ENCODE results near the gene SLIT2.

SLIT2 gene

DNA sequence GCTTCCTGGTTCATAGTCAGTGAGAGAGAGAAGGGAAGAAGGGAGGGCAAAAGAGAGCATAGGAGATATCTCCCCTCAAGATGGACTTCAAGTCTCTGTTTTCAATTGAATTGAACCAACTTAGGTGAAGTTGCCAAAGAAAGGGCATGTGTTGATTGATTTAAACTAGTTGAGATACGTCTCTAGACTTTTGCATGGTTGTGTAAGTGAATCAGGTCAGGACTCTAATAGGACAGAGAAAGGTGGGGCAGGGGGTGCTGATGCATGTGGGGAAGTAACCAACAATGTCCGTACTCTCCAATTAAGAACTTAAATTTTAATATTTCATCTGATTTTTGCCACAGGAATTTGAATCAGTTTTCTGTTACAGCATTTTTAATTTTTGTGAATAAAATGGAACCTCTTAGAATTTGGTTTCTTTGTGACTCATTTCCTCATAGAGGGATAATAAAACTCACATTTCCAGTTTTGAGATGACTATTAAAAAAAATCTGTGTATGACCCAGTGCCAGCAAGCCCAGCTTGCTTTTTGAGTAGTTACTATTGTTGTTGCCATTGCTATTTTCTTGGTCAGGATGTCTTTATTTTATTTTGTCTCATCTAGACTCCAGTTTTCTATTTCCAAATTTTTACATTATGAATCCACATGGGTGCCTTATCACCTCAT lies 37.3 kb downstream of the SLIT2 start:
- H3K4me2 ChIP-seq (ENCODE audit: low read length), result no peak overlapping the region
- H3K9ac ChIP-seq (ENCODE audit: low read length), result no peak overlapping the region
- no peaks in the 10 kb centered on the region for H3K79me2 ChIP-seq (ENCODE audit: low read length)
- no peaks in the 10 kb centered on the region for H4K20me1 ChIP-seq (ENCODE audit: insufficient read depth, low read length)
- H3K4me3 ChIP-seq (ENCODE audit: low read length), result no peak overlapping the region
- H3K4me1 ChIP-seq (ENCODE audit: low read length), result peaks cover 11% of the 10 kb centered on the region; the same call in 1 of the 2 replicates
- H2AFZ ChIP-seq (ENCODE audit: low read depth, low read length), result no peak overlapping the region
- no peaks in the 10 kb centered on the region for H3K9me3 ChIP-seq (ENCODE audit: insufficient read depth, low read length)
- no peaks in the 10 kb centered on the region for H3K27me3 ChIP-seq (ENCODE audit: low read depth, low read length)
- H3K36me3 ChIP-seq (replicated peaks; ENCODE audit: low read depth, low read length), result no peaks in the 10 kb centered on the region
- TF ChIP-seq EZH2phosphoT487 (IDR thresholded peaks at IDR 0.05; ENCODE audit: low read depth), result no peak
- TF ChIP-seq, protein P1, sequence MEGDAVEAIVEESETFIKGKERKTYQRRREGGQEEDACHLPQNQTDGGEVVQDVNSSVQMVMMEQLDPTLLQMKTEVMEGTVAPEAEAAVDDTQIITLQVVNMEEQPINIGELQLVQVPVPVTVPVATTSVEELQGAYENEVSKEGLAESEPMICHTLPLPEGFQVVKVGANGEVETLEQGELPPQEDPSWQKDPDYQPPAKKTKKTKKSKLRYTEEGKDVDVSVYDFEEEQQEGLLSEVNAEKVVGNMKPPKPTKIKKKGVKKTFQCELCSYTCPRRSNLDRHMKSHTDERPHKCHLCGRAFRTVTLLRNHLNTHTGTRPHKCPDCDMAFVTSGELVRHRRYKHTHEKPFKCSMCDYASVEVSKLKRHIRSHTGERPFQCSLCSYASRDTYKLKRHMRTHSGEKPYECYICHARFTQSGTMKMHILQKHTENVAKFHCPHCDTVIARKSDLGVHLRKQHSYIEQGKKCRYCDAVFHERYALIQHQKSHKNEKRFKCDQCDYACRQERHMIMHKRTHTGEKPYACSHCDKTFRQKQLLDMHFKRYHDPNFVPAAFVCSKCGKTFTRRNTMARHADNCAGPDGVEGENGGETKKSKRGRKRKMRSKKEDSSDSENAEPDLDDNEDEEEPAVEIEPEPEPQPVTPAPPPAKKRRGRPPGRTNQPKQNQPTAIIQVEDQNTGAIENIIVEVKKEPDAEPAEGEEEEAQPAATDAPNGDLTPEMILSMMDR (IDR thresholded peaks at IDR 0.05; ENCODE audit: low read depth, low read length), result no peak
- H3K27ac ChIP-seq (ENCODE audit: low read length), result no peak overlapping the region

DNA sequence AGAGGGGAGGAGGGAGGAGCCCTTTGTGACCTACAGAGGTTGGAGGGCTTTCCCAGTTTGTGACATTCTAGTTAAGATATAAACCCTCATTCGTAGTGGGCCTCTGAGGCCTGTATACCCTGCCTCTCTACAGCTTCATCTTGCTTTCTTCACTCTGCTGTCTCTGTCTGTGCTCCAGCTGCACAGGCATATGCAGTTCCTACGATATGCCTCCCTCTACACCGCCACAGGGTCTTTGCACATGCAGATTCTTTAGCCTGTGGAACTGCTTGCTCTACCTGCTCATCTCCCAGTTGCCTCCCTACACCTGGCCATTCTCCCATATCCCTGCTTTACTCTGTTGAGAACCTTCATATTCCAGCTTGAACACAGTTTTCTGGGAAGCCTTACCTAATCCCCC lies 38.1 kb downstream of the SLIT2 start:
- no peak overlapping the region for H3K4me3 ChIP-seq (ENCODE audit: low read length)

DNA sequence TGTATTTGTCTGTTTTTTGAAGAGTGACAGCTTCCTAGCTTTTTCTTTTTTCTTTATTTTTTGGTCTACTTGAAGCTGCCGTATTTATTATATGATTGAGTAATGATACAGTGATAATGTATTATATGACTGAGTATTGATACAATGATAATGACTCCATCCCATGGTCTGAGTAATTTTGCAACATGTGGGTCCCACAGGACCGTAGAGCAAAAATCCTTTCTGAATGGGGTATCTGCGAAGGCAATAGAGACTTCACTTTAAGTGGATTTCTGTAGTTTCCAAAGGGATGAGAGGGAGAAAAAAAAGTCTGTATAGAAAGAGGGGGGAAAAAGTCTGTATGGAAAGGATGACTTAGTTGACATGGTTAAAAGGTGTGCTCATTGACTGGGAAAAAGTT lies 41.0 kb downstream of the SLIT2 start:
- Histone ChIP-seq H2AFZ (ENCODE audit: low read depth, low read length) (no peak overlapping the region), H3K4me1 (ENCODE audit: low read length) (peaks cover 11% of the 10 kb centered on the region; the same call in 1 of the 2 replicates), H3K79me2 (ENCODE audit: low read length) (no peaks in the 10 kb centered on the region), H3K27ac (ENCODE audit: low read length) (no peak overlapping the region), H3K9ac (ENCODE audit: low read length) (no peak overlapping the region), H3K27me3 (ENCODE audit: low read depth, low read length) (no peaks in the 10 kb centered on the region), H3K36me3 (replicated peaks; ENCODE audit: low read depth, low read length) (no peaks in the 10 kb centered on the region), H3K4me2 (ENCODE audit: low read length) (no peak overlapping the region), H3K9me3 (ENCODE audit: insufficient read depth, low read length) (no peaks in the 10 kb centered on the region), H3K4me3 (ENCODE audit: low read length) (no peak overlapping the region), H4K20me1 (ENCODE audit: insufficient read depth, low read length) (no peaks in the 10 kb centered on the region)
- TF ChIP-seq, protein P1 (IDR thresholded peaks at IDR 0.05; ENCODE audit: low read depth, low read length), result no peak
- no peak for TF ChIP-seq EZH2phosphoT487 (IDR thresholded peaks at IDR 0.05; ENCODE audit: low read depth)

More for the DNA sequence above, 38.1 kb downstream of the SLIT2 start:
- no peak overlapping the region for H2AFZ ChIP-seq (ENCODE audit: low read depth, low read length)
- no peak overlapping the region for H3K27ac ChIP-seq (ENCODE audit: low read length)
- no peak overlapping the region for H3K4me2 ChIP-seq (ENCODE audit: low read length)
- H3K36me3 ChIP-seq (replicated peaks; ENCODE audit: low read depth, low read length), result no peaks in the 10 kb centered on the region
- H3K9me3 ChIP-seq (ENCODE audit: insufficient read depth, low read length), result no peaks in the 10 kb centered on the region
- H3K79me2 ChIP-seq (ENCODE audit: low read length), result no peaks in the 10 kb centered on the region
- H3K9ac ChIP-seq (ENCODE audit: low read length), result no peak overlapping the region
- TF ChIP-seq EZH2phosphoT487 (IDR thresholded peaks at IDR 0.05; ENCODE audit: low read depth), result no peak
- TF ChIP-seq, protein P1 (IDR thresholded peaks at IDR 0.05; ENCODE audit: low read depth, low read length), result no peak
- peaks cover 11% of the 10 kb centered on the region; the same call in 1 of the 2 replicates for H3K4me1 ChIP-seq (ENCODE audit: low read length)
- no peaks in the 10 kb centered on the region for H3K27me3 ChIP-seq (ENCODE audit: low read depth, low read length)
- no peaks in the 10 kb centered on the region for H4K20me1 ChIP-seq (ENCODE audit: insufficient read depth, low read length)

DNA sequence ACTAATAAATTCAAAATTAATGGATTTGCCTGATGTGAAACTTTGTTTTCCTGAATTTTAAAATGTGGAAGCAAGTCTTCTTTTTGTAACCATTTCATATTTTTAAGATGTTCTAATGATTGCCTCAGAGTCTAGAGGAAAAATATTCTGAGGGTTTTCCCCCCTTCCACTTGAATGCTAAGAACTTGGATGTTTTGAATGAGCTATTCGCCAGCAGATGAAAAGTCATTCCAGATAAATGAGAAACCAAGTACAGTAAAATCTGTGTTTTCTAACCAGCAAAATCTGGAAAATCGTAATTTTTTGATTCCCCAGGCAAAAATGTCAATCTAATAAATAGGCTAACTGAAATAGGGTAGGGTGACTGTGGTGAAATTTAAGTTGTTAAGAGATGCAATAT lies 45.6 kb downstream of the SLIT2 start:
- Histone ChIP-seq H2AFZ (ENCODE audit: low read depth, low read length) (no peak overlapping the region), H3K4me2 (ENCODE audit: low read length) (no peak overlapping the region), H3K4me1 (ENCODE audit: low read length) (no peaks in the 10 kb centered on the region), H3K4me3 (ENCODE audit: low read length) (no peak overlapping the region), H4K20me1 (ENCODE audit: insufficient read depth, low read length) (no peaks in the 10 kb centered on the region), H3K27me3 (ENCODE audit: low read depth, low read length) (no peaks in the 10 kb centered on the region), H3K79me2 (ENCODE audit: low read length) (no peaks in the 10 kb centered on the region), H3K9ac (ENCODE audit: low read length) (no peak overlapping the region), H3K36me3 (replicated peaks; ENCODE audit: low read depth, low read length) (no peaks in the 10 kb centered on the region), H3K27ac (ENCODE audit: low read length) (no peak overlapping the region), H3K9me3 (ENCODE audit: insufficient read depth, low read length) (no peaks in the 10 kb centered on the region)
- no peak for TF ChIP-seq EZH2phosphoT487 (IDR thresholded peaks at IDR 0.05; ENCODE audit: low read depth)
- TF ChIP-seq, protein P1 (IDR thresholded peaks at IDR 0.05; ENCODE audit: low read depth, low read length), result no peak

Measured in OCI-LY3 (cell line).